HTR-8/SVneo (cell line): ENCODE measurements around the gene ALG12.
"Not testable (repeated sequence)": the region's sequence is repeated elsewhere in the genome, so short reads cannot be mapped to it uniquely, and the experiment has no call there.

Experiments
- DNase-seq: peaks from one replicate; pipeline ENCODE4 v3.0.0; 2011; ENCODE audit warnings: low spot score, mixed read lengths; ENCODE audit not compliant: insufficient read length
- FAIRE-seq: peaks from 2 replicates; lab custom pipeline; 2011; peaks lifted over from hg19 to GRCh38; lab: Jason Lieb, UNC

Gene ALG12

DNA sequence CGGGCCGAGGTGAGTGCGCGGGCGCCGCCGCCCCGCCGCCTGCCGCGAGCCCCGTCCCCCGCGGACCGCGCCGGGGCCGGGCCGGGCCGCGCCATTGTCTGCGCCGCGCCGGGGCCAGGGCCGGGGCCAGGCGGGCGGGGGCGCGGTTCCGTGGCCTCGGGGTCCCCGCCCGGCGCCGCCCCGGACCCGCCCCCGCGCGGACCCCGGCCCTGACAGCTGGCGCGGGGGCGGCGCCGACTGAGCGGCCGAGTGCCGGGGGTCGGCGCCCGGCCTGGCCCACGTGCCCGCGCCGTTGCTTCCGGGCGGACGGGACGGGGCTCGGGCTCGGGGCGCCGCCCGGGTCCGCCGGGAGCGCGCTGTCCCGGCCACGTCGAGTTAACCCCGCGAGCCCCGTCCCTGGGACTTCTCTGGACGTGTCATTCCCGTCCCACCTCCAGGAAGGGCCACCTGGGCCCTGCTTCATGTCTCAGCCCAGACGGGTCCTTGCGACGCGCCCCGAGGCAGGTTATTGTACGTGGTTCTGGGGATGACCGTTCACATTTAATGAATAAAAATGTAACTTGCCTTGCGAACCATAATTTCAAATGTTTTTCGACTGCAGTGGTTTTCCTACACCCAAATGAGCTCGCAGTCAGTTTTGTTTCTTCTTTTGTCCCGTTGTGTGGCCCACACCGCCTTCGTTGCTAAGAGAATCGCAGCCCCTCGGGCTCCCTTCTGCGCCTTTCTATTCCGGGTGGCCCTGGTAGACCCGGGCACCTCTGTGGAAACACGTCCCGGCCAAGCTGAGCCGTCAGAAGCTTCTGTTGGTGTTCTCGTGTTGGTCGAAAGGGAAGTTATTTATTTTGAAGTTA, 64.0 kb downstream of the ALG12 start:
- no peak for FAIRE-seq
- no peak for DNase-seq

DNA sequence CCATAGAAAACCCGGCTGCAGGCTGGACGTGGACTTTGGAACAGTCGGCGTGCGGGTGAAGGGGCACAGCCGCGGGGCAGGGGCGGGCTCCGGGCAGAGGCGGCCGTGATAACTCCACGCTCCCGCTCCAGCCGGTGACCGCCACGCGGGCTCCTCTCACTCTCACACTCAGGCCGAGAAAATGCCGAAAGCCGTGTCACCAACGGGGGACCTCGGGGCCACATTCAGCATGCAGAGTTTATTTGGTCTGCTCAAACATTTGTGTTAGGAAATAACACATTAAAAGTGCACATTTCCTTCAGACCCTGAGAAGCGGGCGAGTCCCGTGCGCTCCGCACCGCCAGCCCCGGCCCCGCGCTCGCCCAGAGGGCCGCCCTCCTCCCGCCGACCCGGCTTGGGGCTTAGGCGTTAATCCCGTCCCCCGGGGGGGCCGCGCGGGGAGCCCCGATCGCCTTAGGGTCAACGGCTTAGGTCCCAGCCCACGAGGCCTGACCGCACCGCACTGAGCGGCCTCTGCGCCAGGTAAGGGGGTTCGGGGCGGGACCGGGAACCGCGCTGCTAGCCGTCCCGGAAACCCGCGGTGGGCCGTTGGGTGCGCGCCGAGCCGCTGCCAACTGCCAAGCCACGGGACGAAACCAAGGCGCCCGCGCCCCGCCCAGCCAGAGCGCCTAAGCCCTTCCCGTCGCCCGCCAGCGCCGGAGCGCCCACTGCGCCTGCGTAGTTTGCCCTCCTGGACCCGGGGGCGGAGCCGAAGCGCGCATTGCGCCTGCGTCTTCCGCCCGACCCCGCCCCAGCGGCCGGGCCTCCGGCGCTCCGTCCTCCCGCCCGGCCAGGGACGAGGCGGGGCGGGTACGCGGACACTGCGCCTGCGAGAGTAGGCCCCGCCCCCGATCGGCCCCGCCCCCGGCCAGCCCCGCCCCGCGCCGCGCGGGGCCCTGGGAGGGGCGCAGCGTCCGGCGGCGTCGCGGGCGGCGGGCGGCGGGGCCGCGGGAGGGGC, 65.0 kb downstream of the ALG12 start, which contains the start of gene ZBED4:
Gene ZBED4 (plus strand): TSS at position 947 of the 997 bp plus-strand sequence. CDS start 29,819 bp downstream, outside the sequence.
- DNase-seq (peak; percentile 95), FAIRE-seq (peak; percentile 94)

DNA sequence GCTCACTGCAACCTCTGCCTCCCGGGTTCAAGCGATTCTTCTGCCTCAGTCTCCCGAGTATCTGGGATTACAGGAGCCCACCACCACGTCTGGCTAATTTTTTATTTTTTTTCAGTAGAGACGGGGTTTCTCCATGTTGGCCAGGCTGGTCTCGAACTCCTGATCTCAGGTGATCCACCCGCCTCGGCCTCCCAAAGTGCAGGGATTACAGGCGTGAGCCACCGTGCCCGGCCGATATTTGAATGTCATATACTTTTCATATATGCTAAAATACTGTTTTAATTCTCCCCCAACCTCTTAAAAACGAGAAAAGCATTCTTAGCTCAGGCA, 65.7 kb downstream of the ALG12 start:
- FAIRE-seq, DNase-seq: not testable (repeated sequence)

DNA sequence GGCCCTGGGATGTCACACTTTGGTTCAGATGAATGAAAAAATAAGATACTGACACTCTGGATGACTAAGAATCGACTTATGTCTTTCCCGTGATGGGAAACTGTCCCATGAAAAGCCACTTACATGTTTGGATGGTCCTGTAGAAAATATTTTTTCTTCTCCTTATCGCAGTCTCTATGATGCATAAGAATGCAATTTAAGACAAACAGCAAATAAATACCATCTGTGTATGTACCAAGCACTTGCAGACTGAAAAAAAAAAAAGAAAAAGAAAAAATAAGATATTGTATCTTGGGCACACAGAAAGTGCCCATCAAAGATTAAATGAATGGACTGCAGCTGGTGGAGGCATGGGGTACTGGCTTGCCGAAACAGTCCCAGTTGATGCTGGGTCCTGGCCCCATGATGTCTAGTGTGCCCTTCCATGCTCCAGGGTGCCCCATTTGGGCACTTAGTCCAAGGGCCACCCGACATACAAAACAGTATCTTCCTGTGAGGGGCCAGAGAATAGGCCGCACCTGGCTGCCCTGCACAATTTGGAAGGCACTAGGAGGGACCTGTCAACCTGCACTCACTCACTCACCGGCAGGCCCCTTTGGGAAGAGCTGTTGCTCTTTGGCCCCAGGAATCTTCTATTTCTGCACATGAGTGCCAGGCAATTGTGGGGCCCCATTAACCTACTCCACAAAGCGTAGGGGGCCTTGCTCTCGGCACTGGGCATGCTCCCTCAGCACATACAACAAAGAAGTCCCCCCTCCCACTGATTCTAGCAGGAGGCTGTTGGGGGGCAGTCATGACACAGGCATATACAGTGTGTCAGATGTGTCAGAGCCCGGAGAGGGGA, 67.1 kb downstream of the ALG12 start:
- FAIRE-seq = no peak
- no peak for DNase-seq
